ENCODE data around the gene COMP.

- TF ChIP-seq EZH2 (IDR thresholded peaks at IDR 0.05; ENCODE audit: low read length) (no peak), CTCF (optimal IDR thresholded peaks at IDR 0.05 in 1 of 3, IDR thresholded peaks at IDR 0.05 in 1 of 3, conservative IDR thresholded peaks at IDR 0.05 in 1 of 3; ENCODE audit: extremely low read depth in 1 of 3, insufficient read depth in 2 of 3, low read length in 3 of 3) (no peak)
These were observed 23.0 kb upstream of the COMP start for GRCh38 chr19:18814063-18814462.
